GM12878 (cell line): ENCODE measurements around the gene ARL16. TPM values are rescaled to one million over a fixed set of nuclear protein-coding genes. Genes with fewer than 3 reads are reported as not detected.

Experiments used
- ATAC-seq: fragments of 200-7000 bp; cut with Tn5 transposase; 3 replicates; pipeline ENCODE4 v1.9.1; 2020; ENCODE audit warnings: mild to moderate bottlenecking, moderate library complexity
- BruUV-seq: library from RNA; stranded (reverse); fragments of 400-500 nt; replicated peaks from 2 replicates; lab custom pipeline; 2021; lab: Mats Ljungman, UMichigan
- CTCF ChIA-PET: fragments of 300-600 bp; sonication (Branson Sonifier 250); formaldehyde crosslinking; extraction: SDS; loops from one replicate; lab custom pipeline; 2021; ENCODE audit warnings: inconsistent platforms; lab: Yijun Ruan, JAX
- POLR2A ChIA-PET: fragments of 350-600 bp; formaldehyde crosslinking; extraction: SDS; loops from one replicate; lab custom pipeline; 2021; ENCODE audit warnings: inconsistent platforms; lab: Charles Lee
- RAD21 ChIA-PET: fragments of 300-600 bp; sonication (Branson Sonifier 250); formaldehyde crosslinking; loops from one replicate; lab custom pipeline; 2023; ENCODE audit warnings: antibody characterized with exemption; ENCODE audit not compliant: unreplicated experiment; lab: Charles Lee
- SMC1A ChIA-PET: fragments of 300-600 bp; sonication (Branson Sonifier 250); formaldehyde crosslinking; loops from one replicate; lab custom pipeline; 2023; ENCODE audit not compliant: unreplicated experiment, uncharacterized antibody; lab: Charles Lee
- DNase-seq: peaks from one replicate; pipeline ENCODE4 v3.0.0-alpha.2; 2011; ENCODE audit warnings: low read depth, low spot score
- FAIRE-seq: peaks from 3 replicates; lab custom pipeline; 2011; peaks lifted over from hg19 to GRCh38; lab: Jason Lieb, UNC
- H2AFZ ChIP-seq: 2 replicates; pipeline ENCODE4 v1.6.0; 2011; ENCODE audit warnings: low read depth, low read length, control low read depth; ENCODE audit not compliant: control insufficient read depth
- H3K27ac ChIP-seq: 2 replicates; pipeline ENCODE4 v1.5.1; 2011; ENCODE audit warnings: control low read depth; ENCODE audit not compliant: control insufficient read depth, insufficient read depth
- H3K27me3 ChIP-seq, 2 experiments: replicated peaks in 1 of 2; 2 replicates each; pipeline versions ENCODE4 v1.6.0 to v1.6.1; 2011; ENCODE audit warnings: low read length in 1 of 2; ENCODE audit not compliant: control insufficient read depth in 2 of 2, insufficient read depth in 2 of 2
- H3K36me3 ChIP-seq, 2 experiments: 2 replicates each; pipeline ENCODE4 v1.5.1; 2011; ENCODE audit warnings: low read length in 1 of 2; ENCODE audit not compliant: control insufficient read depth in 2 of 2, insufficient read depth in 2 of 2
- H3K4me1 ChIP-seq: 2 replicates; pipeline ENCODE4 v1.6.1; 2011; ENCODE audit warnings: mild to moderate bottlenecking, low read length, moderate library complexity, mixed read lengths; ENCODE audit not compliant: control insufficient read depth, insufficient read depth
- H3K4me2 ChIP-seq: 2 replicates; pipeline ENCODE4 v1.6.0; 2011; ENCODE audit warnings: control low read depth; ENCODE audit not compliant: control insufficient read depth, insufficient read depth
- H3K4me3 ChIP-seq: fragments of 200-600 bp; sonication (generic); 2 replicates; pipeline ENCODE4 v1.5.1; 2016
- H3K79me2 ChIP-seq: 2 replicates; pipeline ENCODE4 v1.6.0; 2011; ENCODE audit warnings: low read length; ENCODE audit not compliant: control insufficient read depth, insufficient read depth
- H3K9ac ChIP-seq: 2 replicates; pipeline ENCODE4 v1.8.0; 2011; ENCODE audit warnings: low read length, control low read depth, mixed read lengths; ENCODE audit not compliant: control insufficient read depth, insufficient read depth
- H3K9me3 ChIP-seq: replicated peaks from 3 replicates; pipeline ENCODE4 v1.5.1; 2011; ENCODE audit warnings: mild to moderate bottlenecking, low read length; ENCODE audit not compliant: control insufficient read depth, insufficient read depth
- H4K20me1 ChIP-seq: 2 replicates; pipeline ENCODE4 v1.6.0; 2011; ENCODE audit not compliant: control insufficient read depth, insufficient read depth
- BCL11A ChIP-seq: IDR thresholded peaks from 2 replicates; pipeline ENCODE4 v1.6.1; 2011; ENCODE audit warnings: low read depth, low read length
- DPF2 ChIP-seq: fragments of 450-650 bp; IDR thresholded peaks from 2 replicates; pipeline ENCODE4 v1.6.1; 2017; ENCODE audit warnings: mild to moderate bottlenecking
- FOXK2 ChIP-seq: fragments of 450-650 bp; IDR thresholded peaks from 2 replicates; pipeline ENCODE4 v1.6.1; 2017; ENCODE audit warnings: mild to moderate bottlenecking, moderate library complexity
- HDGF ChIP-seq: fragments of 450-650 bp; IDR thresholded peaks from 2 replicates; pipeline ENCODE4 v1.6.1; 2016; ENCODE audit warnings: antibody characterized with exemption
- NFYA ChIP-seq: IDR thresholded peaks from 2 replicates; pipeline ENCODE4 v1.6.1; 2011; ENCODE audit warnings: low read depth, mild to moderate bottlenecking, low read length, improper control_type of control experiment, borderline replicate concordance
- ZNF592 ChIP-seq: fragments of 450-650 bp; IDR thresholded peaks from 2 replicates; pipeline ENCODE4 v1.6.1; 2017; ENCODE audit warnings: mild to moderate bottlenecking, moderate library complexity
- ZSCAN29 ChIP-seq: fragments of 450-650 bp; IDR thresholded peaks from 2 replicates; pipeline ENCODE4 v1.6.1; 2017; ENCODE audit warnings: mild to moderate bottlenecking, moderate library complexity
- WGBS: methylation state at CpG from one replicate; pipeline ENCODE4 v1.1.6; 2016; ENCODE audit warnings: low lambda C conversion rate; ENCODE audit not compliant: insufficient replicate concordance, insufficient coverage; ENCODE audit errors: missing lambda C conversion rate; 5-methylcytosine and 5-hydroxymethylcytosine counted together
- in situ Hi-C: fragments of 300-500 bp; cut with MboI; formaldehyde crosslinking; loops from 9 replicates; pipeline ENCODE4 v1.14.3; 2018; ENCODE audit warnings: mixed read lengths
- intact Hi-C: fragments of 100-400 bp; cut with micrococcal nuclease; formaldehyde crosslinking; loops from one replicate; pipeline ENCODE4 v1.14.2; 2022; ENCODE audit not compliant: unreplicated experiment
- polyA plus RNA-seq, 11 experiments: library from polyadenylated mRNA; depleted of rRNA in 4 of 11; unstranded in 6 of 11; stranded (reverse) in 5 of 11; fragments of >200 nt; fragmentation: Nextera tagmentation in 4 of 11; fragmentation: Illumina TruSeq in 1 of 11; extraction: Ambion mirVana in 4 of 11; extraction: Trizol in 1 of 11; gene quantifications; 1 replicate in 1 of 11; 2 replicates in 10 of 11; pipeline versions ENCODE4 v1.2.1 to v1.2.3, GENCODE V29; 2011 to 2016; ENCODE audit warnings: inconsistent platforms in 2 of 11, missing spikeins in 2 of 11, low read depth in 1 of 11
- total RNA-seq, 4 experiments: library from RNA; depleted of rRNA in 3 of 4; stranded (reverse); fragments of >200 nt in 3 of 4; fragmentation: Illumina TruSeq in 1 of 4; extraction: Trizol in 1 of 4; gene quantifications; 2 replicates each; pipeline versions ENCODE4 v1.2.1 to v1.2.3, GENCODE V29; 2013 to 2021
- TF ChIP-seq, protein P1 (sequence below), 3 experiments: IDR thresholded peaks in 2 of 3; conservative IDR thresholded peaks in 1 of 3; 2 replicates each; pipeline ENCODE4 v1.5.1; 2011; ENCODE audit warnings: low read depth in 3 of 3, low read length in 3 of 3, mild to moderate bottlenecking in 3 of 3, control low read depth in 2 of 3, moderate library complexity in 2 of 3, inconsistent platforms in 1 of 3, mixed read lengths in 1 of 3; ENCODE audit not compliant: control insufficient read depth in 2 of 3, insufficient read depth in 1 of 3; ENCODE audit errors: extremely low read depth in 1 of 3
- TF ChIP-seq, protein P2 (sequence below): fragments of 450-650 bp; IDR thresholded peaks from 2 replicates; pipeline ENCODE4 v1.6.1; 2017; ENCODE audit warnings: low read depth, mild to moderate bottlenecking, moderate library complexity

ARL16 gene
- total and polyA plus RNA-seq, 10 of the 15 experiments (the other 5 are each of a cell fraction or from before 2014, with no cell fraction given) = 4.7 to 47.6 (median 30.9) TPM

DNA sequence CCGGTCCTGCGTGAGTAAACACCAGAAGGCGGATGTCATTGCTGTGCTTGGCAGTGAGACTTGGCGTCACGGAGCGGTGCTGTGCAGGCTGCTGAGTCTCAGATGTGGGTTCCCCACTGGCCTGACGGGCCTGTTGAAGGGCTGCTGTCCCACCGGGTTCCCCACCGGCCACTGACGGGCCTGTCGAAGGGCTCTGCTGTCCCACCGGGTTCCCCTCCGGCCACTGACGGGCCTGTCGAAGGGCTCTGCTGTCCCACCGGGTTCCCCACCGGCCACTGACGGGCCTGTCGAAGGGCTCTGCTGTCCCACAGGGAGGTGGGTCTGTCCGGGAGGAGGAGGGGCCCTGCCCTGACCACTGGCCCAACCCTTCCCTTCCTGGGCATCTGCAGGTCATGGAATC lies 3.0 kb upstream of the ARL16 start:
- 96% methylated on average over 20 of the region's 20 CpGs for WGBS
- Histone ChIP-seq H3K27ac (no peak overlapping the region), H3K9me3 (no peaks in the 10 kb centered on the region), H3K36me3 (peaks cover 5 to 29% of the 10 kb centered on the region in 2 experiments; a peak in 3 of 4 replicates), H4K20me1 (peaks cover 8% of the 10 kb centered on the region), H2AFZ (no peak overlapping the region), H3K4me1 (peaks cover 11% of the 10 kb centered on the region), H3K4me3 (no peak overlapping the region), H3K4me2 (no peak overlapping the region), H3K79me2 (peaks cover 38% of the 10 kb centered on the region), H3K9ac (no peak overlapping the region), H3K27me3 (no peaks in the 10 kb centered on the region)
- FAIRE-seq = no peak
- in situ Hi-C loops = no loop called here
- no peak for DNase-seq
- no peak for TF ChIP-seq NFYA
- TF ChIP-seq FOXK2 = no peak
- no peak for TF ChIP-seq HDGF
- no peak for TF ChIP-seq DPF2
- TF ChIP-seq, protein P1, sequence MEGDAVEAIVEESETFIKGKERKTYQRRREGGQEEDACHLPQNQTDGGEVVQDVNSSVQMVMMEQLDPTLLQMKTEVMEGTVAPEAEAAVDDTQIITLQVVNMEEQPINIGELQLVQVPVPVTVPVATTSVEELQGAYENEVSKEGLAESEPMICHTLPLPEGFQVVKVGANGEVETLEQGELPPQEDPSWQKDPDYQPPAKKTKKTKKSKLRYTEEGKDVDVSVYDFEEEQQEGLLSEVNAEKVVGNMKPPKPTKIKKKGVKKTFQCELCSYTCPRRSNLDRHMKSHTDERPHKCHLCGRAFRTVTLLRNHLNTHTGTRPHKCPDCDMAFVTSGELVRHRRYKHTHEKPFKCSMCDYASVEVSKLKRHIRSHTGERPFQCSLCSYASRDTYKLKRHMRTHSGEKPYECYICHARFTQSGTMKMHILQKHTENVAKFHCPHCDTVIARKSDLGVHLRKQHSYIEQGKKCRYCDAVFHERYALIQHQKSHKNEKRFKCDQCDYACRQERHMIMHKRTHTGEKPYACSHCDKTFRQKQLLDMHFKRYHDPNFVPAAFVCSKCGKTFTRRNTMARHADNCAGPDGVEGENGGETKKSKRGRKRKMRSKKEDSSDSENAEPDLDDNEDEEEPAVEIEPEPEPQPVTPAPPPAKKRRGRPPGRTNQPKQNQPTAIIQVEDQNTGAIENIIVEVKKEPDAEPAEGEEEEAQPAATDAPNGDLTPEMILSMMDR (IDR thresholded peaks at IDR 0.05 in 2 of 3, conservative IDR thresholded peaks at IDR 0.05 in 1 of 3; ENCODE audit: control insufficient read depth in 2 of 3, extremely low read depth in 1 of 3, insufficient read depth in 1 of 3, low read depth in 3 of 3, low read length in 3 of 3) = no peak
- no peak for TF ChIP-seq BCL11A
- no peak for TF ChIP-seq ZSCAN29
- TF ChIP-seq, protein P2, sequence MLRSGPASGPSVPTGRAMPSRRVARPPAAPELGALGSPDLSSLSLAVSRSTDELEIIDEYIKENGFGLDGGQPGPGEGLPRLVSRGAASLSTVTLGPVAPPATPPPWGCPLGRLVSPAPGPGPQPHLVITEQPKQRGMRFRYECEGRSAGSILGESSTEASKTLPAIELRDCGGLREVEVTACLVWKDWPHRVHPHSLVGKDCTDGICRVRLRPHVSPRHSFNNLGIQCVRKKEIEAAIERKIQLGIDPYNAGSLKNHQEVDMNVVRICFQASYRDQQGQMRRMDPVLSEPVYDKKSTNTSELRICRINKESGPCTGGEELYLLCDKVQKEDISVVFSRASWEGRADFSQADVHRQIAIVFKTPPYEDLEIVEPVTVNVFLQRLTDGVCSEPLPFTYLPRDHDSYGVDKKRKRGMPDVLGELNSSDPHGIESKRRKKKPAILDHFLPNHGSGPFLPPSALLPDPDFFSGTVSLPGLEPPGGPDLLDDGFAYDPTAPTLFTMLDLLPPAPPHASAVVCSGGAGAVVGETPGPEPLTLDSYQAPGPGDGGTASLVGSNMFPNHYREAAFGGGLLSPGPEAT = no peak
- no peak for TF ChIP-seq ZNF592
- POLR2A ChIA-PET = no interaction called here
- SMC1A ChIA-PET = no interaction called here
- no peak for ATAC-seq
- CTCF ChIA-PET = no interaction called here
- intact Hi-C loops = no loop called here
- RAD21 ChIA-PET = no interaction called here
- BruUV-seq = no TSS peak
